Right lobe of liver (tissue), 4 donors: ENCODE measurements around the gene MFSD2A.

Source experiments
- CTCF ChIP-seq, 4 donors: fragments of 200-600 bp in 3 of 4; fragments of 450-650 bp in 1 of 4; IDR thresholded peaks; one replicate each; pipeline versions ENCODE4 v1.5.1 to v1.8.0; 2016 to 2022; ENCODE audit warnings: antibody characterized with exemption in 4 of 4, mild to moderate bottlenecking in 2 of 4
- POLR2A ChIP-seq: fragments of 450-650 bp; IDR thresholded peaks from one replicate; pipeline ENCODE4 v1.6.1; 2017; ENCODE audit warnings: antibody characterized with exemption, mild to moderate bottlenecking
- donor health status: DM: no; HTN: no; CAD: no.
- donor health status: DM: no; HTN: no; CAD: no.
- donor health status: DM: no; HTN: yes; CAD: no.

GRCh38 chr1:39933956-39934941 lies 20.7 kb upstream of the MFSD2A start:
- TF ChIP-seq CTCF (IDR thresholded peaks at IDR 0.05) (no peak), POLR2A (no peak)
